Renal cortical epithelial cell (primary cell): ENCODE results near the gene PGR. TPM values are rescaled to one million over a fixed set of nuclear protein-coding genes. Genes with fewer than 3 reads are reported as not detected.
"Not testable (repeated sequence)": the region's sequence is repeated elsewhere in the genome, so short reads cannot be mapped to it uniquely, and the experiment has no call there.

ENCODE experiments used
- DNase-seq: peaks from one replicate; pipeline ENCODE4 v3.0.0-alpha.2; 2011; ENCODE audit warnings: low read depth
- total RNA-seq: library from RNA; depleted of rRNA; stranded (reverse); fragments of >200 nt; gene quantifications from 2 replicates; pipeline ENCODE4 v1.2.3, GENCODE V29; 2014

PGR gene
- total RNA-seq, 1 donor from 2014 or later = 0.05 TPM

- no peak for DNase-seq
Measured at GRCh38 chr11:101082813-101083212, 46.8 kb downstream of the PGR start.

GRCh38 chr11:101063706-101064105 lies 65.9 kb downstream of the PGR start:
- DNase-seq = no peak

GRCh38 chr11:101061606-101062005 lies 68.0 kb downstream of the PGR start:
- DNase-seq = no peak

GRCh38 chr11:101059331-101059730 lies 70.3 kb downstream of the PGR start:
- no peak for DNase-seq

GRCh38 chr11:101053492-101053891 lies 76.1 kb downstream of the PGR start:
- DNase-seq = no peak

GRCh38 chr11:101051677-101052076 lies 77.9 kb downstream of the PGR start:
- no peak for DNase-seq

GRCh38 chr11:101049813-101050212 lies 79.8 kb downstream of the PGR start:
- no peak for DNase-seq

GRCh38 chr11:101049123-101049522 lies 80.5 kb downstream of the PGR start:
- peak; percentile 16 for DNase-seq

GRCh38 chr11:101048479-101048878 lies 81.1 kb downstream of the PGR start:
- no peak for DNase-seq

- DNase-seq = no peak
Measured at GRCh38 chr11:101046947-101047346, 82.7 kb downstream of the PGR start.

- no peak for DNase-seq
Measured at GRCh38 chr11:101045415-101045814, 84.2 kb downstream of the PGR start.

- no peak for DNase-seq
Measured at GRCh38 chr11:101043940-101044339, 85.7 kb downstream of the PGR start.

GRCh38 chr11:101035872-101036271 lies 93.7 kb downstream of the PGR start:
- no peak for DNase-seq

GRCh38 chr11:101034076-101034475 lies 95.5 kb downstream of the PGR start:
- no peak for DNase-seq

GRCh38 chr11:101032991-101033390 lies 96.6 kb downstream of the PGR start:
- DNase-seq = no peak

GRCh38 chr11:101031713-101032112 lies 97.9 kb downstream of the PGR start:
- DNase-seq = no peak

- DNase-seq = no peak
Measured at GRCh38 chr11:101030692-101031091, 98.9 kb downstream of the PGR start.

GRCh38 chr11:101030015-101030414 lies 99.6 kb downstream of the PGR start:
- DNase-seq = no peak

- no peak for DNase-seq
Measured at GRCh38 chr11:101028644-101029043, 101.0 kb downstream of the PGR start.

- no peak for DNase-seq
Measured at GRCh38 chr11:101022256-101022655, 107.4 kb downstream of the PGR start.

GRCh38 chr11:101019870-101020269 lies 109.7 kb downstream of the PGR start:
- DNase-seq = no peak

- no peak for DNase-seq
Measured at GRCh38 chr11:101014600-101015285, 114.9 kb downstream of the PGR start.

- DNase-seq = not testable (repeated sequence)
Measured at GRCh38 chr11:101013702-101014101, 115.9 kb downstream of the PGR start.

GRCh38 chr11:101011881-101012280 lies 117.7 kb downstream of the PGR start:
- no peak for DNase-seq
